Prostate gland (tissue), 2 donors: Measurements from ENCODE around the gene HERC5. TPM values are rescaled to one million over a fixed set of nuclear protein-coding genes. Genes with fewer than 3 reads are reported as not detected.

Experiments
- DNase-seq: peaks from one replicate; pipeline ENCODE4 v3.0.0-alpha.2; 2019; ENCODE audit warnings: low spot score
- H3K27ac ChIP-seq, 2 donors: fragments of 200-600 bp; sonication (generic); 2 replicates each; pipeline ENCODE4 v1.5.1; 2017 to 2019
- H3K27me3 ChIP-seq: fragments of 200-600 bp; sonication (generic); replicated peaks from 2 replicates; pipeline ENCODE4 v1.5.1; 2019; ENCODE audit not compliant: insufficient read depth
- H3K36me3 ChIP-seq, 2 donors: fragments of 200-600 bp; sonication (generic); 1 replicate in 1 of 2; 2 replicates in 1 of 2; pipeline versions ENCODE4 v1.5.1 to v1.8.1; 2017 to 2019
- H3K4me1 ChIP-seq: fragments of 200-600 bp; sonication (generic); replicated peaks from 2 replicates; pipeline ENCODE4 v1.5.1; 2019
- H3K4me3 ChIP-seq, 2 donors: fragments of 200-600 bp; sonication (generic); 2 replicates each; pipeline ENCODE4 v1.5.1; 2017 to 2019
- H3K9me3 ChIP-seq: fragments of 200-600 bp; sonication (generic); 2 replicates; pipeline ENCODE4 v1.5.1; 2017
- CTCF ChIP-seq, 4 experiments: fragments of 200-600 bp in 2 of 4; fragments of 450-650 bp in 2 of 4; sonication (generic) in 2 of 4; IDR thresholded peaks; 1 replicate in 3 of 4; 2 replicates in 1 of 4; pipeline ENCODE4 v1.5.1; 2016 to 2019; ENCODE audit warnings: antibody characterized with exemption in 4 of 4, mild to moderate bottlenecking in 2 of 4, moderate library complexity in 2 of 4
- POLR2A ChIP-seq: fragments of 450-650 bp; IDR thresholded peaks from one replicate; pipeline ENCODE4 v1.6.1; 2016; ENCODE audit warnings: antibody characterized with exemption, mild to moderate bottlenecking
- POLR2AphosphoS5 ChIP-seq: sonication (generic); formaldehyde crosslinking; IDR thresholded peaks from one replicate; pipeline ENCODE4 v1.6.1; 2017; ENCODE audit warnings: antibody characterized with exemption
- WGBS: methylation state at CpG from one replicate; pipeline ENCODE4 v1.1.5; 2018; 5-methylcytosine and 5-hydroxymethylcytosine counted together
- intact Hi-C: fragments of 100-400 bp; cut with DNase I; formaldehyde crosslinking; loops from one replicate; pipeline ENCODE4 v1.14.2; 2022
- total RNA-seq, 2 donors: library from RNA; depleted of rRNA; stranded (reverse); fragments of >200 nt; gene quantifications; one replicate each; pipeline ENCODE4 v1.1.0, GENCODE V29; 2016

HERC5 gene
- total RNA-seq, 2 donors from 2014 or later, result 8.8 to 59.4 TPM

GRCh38 chr4:88533088-88533790 lies 76.3 kb downstream of the HERC5 start:
- Histone ChIP-seq H3K27ac (no peak overlapping the region), H3K4me1 (no peaks in the 10 kb centered on the region), H3K9me3 (no peaks in the 10 kb centered on the region), H3K27me3 (no peaks in the 10 kb centered on the region), H3K36me3 (no peaks in the 10 kb centered on the region), H3K4me3 (no peak overlapping the region)
- 81% methylated on average over 6 of the region's 6 CpGs for WGBS
- intact Hi-C loops, result loop anchor here (10.0 kb wide), 1 partner anchor 492 kb away; no protein-coding TSS in a partner anchor
- no peak for DNase-seq
- no peak for TF ChIP-seq POLR2AphosphoS5
- no peak for TF ChIP-seq CTCF (IDR thresholded peaks at IDR 0.05)
- no peak for TF ChIP-seq POLR2A

- no peak for DNase-seq
- H3K36me3 ChIP-seq, result no peaks in the 10 kb centered on the region
- H3K4me3 ChIP-seq, result no peak overlapping the region
- 59% methylated on average over 4 of the region's 4 CpGs for whole genome bisulfite sequencing
- no peak overlapping the region for H3K27ac ChIP-seq
- H3K4me1 ChIP-seq, result no peaks in the 10 kb centered on the region
- intact Hi-C loops, result loop anchor here (10.0 kb wide), 1 partner anchor 491 kb away; no protein-coding TSS in a partner anchor
- no peak for TF ChIP-seq CTCF (IDR thresholded peaks at IDR 0.05)
- no peak for TF ChIP-seq POLR2AphosphoS5
- no peak for TF ChIP-seq POLR2A
- no peaks in the 10 kb centered on the region for H3K27me3 ChIP-seq
- H3K9me3 ChIP-seq, result no peaks in the 10 kb centered on the region
These were observed 77.2 kb downstream of the HERC5 start for GRCh38 chr4:88533937-88534750.

DNA sequence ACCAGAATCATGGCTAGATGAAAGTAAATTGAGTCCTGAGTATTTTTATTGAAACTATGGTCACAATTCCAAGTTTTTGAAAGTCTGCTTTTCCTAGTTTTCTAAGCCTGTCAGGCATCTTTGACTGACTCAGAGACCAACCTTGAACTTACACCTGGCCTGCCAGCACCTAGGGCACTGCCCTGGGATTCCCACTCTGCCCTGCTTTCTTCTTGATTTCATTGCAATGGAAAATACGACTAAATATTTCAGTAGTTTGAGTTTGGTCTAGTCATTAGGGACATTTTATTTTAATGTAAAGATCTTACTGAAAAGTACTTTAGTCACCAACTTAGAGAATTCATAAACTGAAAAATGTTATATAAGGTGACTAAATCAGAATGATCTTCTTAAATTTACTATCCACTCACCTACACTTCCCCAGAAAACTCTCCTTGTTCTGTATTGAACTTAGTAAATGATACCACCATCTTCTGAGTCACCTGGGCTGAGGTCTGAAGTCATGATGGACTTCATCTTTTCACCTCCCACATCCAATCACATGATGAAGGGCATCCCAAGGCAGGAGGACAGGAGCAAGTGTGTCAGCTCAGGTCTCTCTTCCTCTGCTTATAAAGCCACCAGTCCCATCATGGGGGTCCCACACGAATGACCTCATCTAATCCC lies 78.3 kb downstream of the HERC5 start:
- TF ChIP-seq CTCF (IDR thresholded peaks at IDR 0.05) (no peak), POLR2A (no peak), POLR2AphosphoS5 (no peak)
- H3K4me1 ChIP-seq, result no peaks in the 10 kb centered on the region
- H3K36me3 ChIP-seq, result no peaks in the 10 kb centered on the region
- no peak for DNase-seq
- H3K4me3 ChIP-seq, result no peak overlapping the region
- 96% methylated on average over 2 of the region's 2 CpGs for WGBS
- no peak overlapping the region for H3K27ac ChIP-seq
- no peaks in the 10 kb centered on the region for H3K27me3 ChIP-seq
- no peaks in the 10 kb centered on the region for H3K9me3 ChIP-seq
- intact Hi-C loops, result loop anchor here (10.0 kb wide), 1 partner anchor 490 kb away; no protein-coding TSS in a partner anchor

GRCh38 chr4:88537709-88538108 lies 80.8 kb downstream of the HERC5 start:
- no peak overlapping the region for H3K27ac ChIP-seq
- TF ChIP-seq POLR2AphosphoS5, result no peak
- TF ChIP-seq POLR2A, result no peak
- no peak for TF ChIP-seq CTCF (IDR thresholded peaks at IDR 0.05)
- no peak overlapping the region for H3K4me3 ChIP-seq
- intact Hi-C loops, result loop anchor here (10.0 kb wide), 1 partner anchor 487 kb away; no protein-coding TSS in a partner anchor
- WGBS, result 90% methylated on average over 1 of the region's 1 CpG
- DNase-seq, result no peak
- no peaks in the 10 kb centered on the region for H3K27me3 ChIP-seq
- no peaks in the 10 kb centered on the region for H3K4me1 ChIP-seq
- no peaks in the 10 kb centered on the region for H3K9me3 ChIP-seq
- H3K36me3 ChIP-seq, result no peaks in the 10 kb centered on the region
